H9 (cell line): Measurements from ENCODE around the gene RITA1. TPM values are rescaled to one million over a fixed set of nuclear protein-coding genes. Genes with fewer than 3 reads are reported as not detected.

Source experiments
- DNase-seq: peaks from one replicate; pipeline ENCODE4 v3.0.0-alpha.2; 2017
- H2AFZ ChIP-seq: one replicate; pipeline ENCODE4 v1.6.1; 2013; ENCODE audit warnings: mild to moderate bottlenecking, low read length, control low read depth, moderate library complexity
- H2AK5ac ChIP-seq: 2 replicates; pipeline ENCODE4 v1.6.1; 2013; ENCODE audit warnings: low read length, control low read depth, mixed read lengths; ENCODE audit not compliant: insufficient read length
- H2BK120ac ChIP-seq: one replicate; pipeline ENCODE4 v1.6.1; 2013; ENCODE audit warnings: low read depth, mild to moderate bottlenecking, low read length, control low read depth, inconsistent platforms; ENCODE audit not compliant: poor library complexity, severe bottlenecking
- H2BK12ac ChIP-seq: 2 replicates; pipeline ENCODE4 v1.6.1; 2013; ENCODE audit warnings: low read length, control low read depth, mixed read lengths, low read depth; ENCODE audit not compliant: insufficient read length
- H2BK15ac ChIP-seq: 2 replicates; pipeline ENCODE4 v1.6.1; 2013; ENCODE audit warnings: low read depth, low read length, control low read depth
- H2BK20ac ChIP-seq: one replicate; pipeline ENCODE4 v1.6.1; 2013; ENCODE audit warnings: low read depth, mild to moderate bottlenecking, low read length, control low read depth, inconsistent platforms; ENCODE audit not compliant: poor library complexity, severe bottlenecking
- H2BK5ac ChIP-seq: 2 replicates; pipeline ENCODE4 v1.6.1; 2013; ENCODE audit warnings: low read length, control low read depth, mixed read lengths; ENCODE audit not compliant: insufficient read length
- H3K14ac ChIP-seq: 2 replicates; pipeline ENCODE4 v1.6.1; 2013; ENCODE audit warnings: low read length, control low read depth; ENCODE audit not compliant: insufficient read depth
- H3K18ac ChIP-seq: 2 replicates; pipeline ENCODE4 v1.6.1; 2013; ENCODE audit warnings: low read depth, mild to moderate bottlenecking, mixed read lengths, low read length, control low read depth; ENCODE audit not compliant: insufficient read length
- H3K23ac ChIP-seq: 2 replicates; pipeline ENCODE4 v1.6.1; 2013; ENCODE audit warnings: low read length, control low read depth, mixed read lengths, low read depth; ENCODE audit not compliant: insufficient read length
- H3K23me2 ChIP-seq: 2 replicates; pipeline ENCODE4 v1.6.1; 2013; ENCODE audit warnings: low read depth, mild to moderate bottlenecking, mixed read lengths, low read length, control low read depth; ENCODE audit not compliant: insufficient read length, poor library complexity, severe bottlenecking
- H3K27ac ChIP-seq: 2 replicates; pipeline ENCODE4 v1.5.1; 2013; ENCODE audit warnings: low read length, control low read depth, mixed read lengths, low read depth; ENCODE audit not compliant: insufficient read length
- H3K27me3 ChIP-seq: 2 replicates; pipeline ENCODE4 v1.6.1; 2013; ENCODE audit warnings: low read length, control low read depth, inconsistent platforms; ENCODE audit not compliant: insufficient read depth
- H3K4ac ChIP-seq: 2 replicates; pipeline ENCODE4 v1.6.1; 2013; ENCODE audit warnings: low read depth, mild to moderate bottlenecking, control low read depth, inconsistent platforms, low read length, moderate library complexity
- H3K4me1 ChIP-seq: 2 replicates; pipeline ENCODE4 v1.6.1; 2013; ENCODE audit warnings: low read length, control low read depth, inconsistent platforms; ENCODE audit not compliant: insufficient read depth
- H3K4me2 ChIP-seq: 2 replicates; pipeline ENCODE4 v1.6.1; 2013; ENCODE audit warnings: low read length, control low read depth, mixed read lengths; ENCODE audit not compliant: insufficient read length, insufficient read depth
- H3K56ac ChIP-seq: 2 replicates; pipeline ENCODE4 v1.6.1; 2013; ENCODE audit warnings: low read depth, mild to moderate bottlenecking, mixed read lengths, low read length, control low read depth; ENCODE audit not compliant: insufficient read length
- H3K79me1 ChIP-seq: 2 replicates; pipeline ENCODE4 v1.6.1; 2013; ENCODE audit warnings: low read depth, mild to moderate bottlenecking, moderate library complexity, low read length, control low read depth, inconsistent platforms; ENCODE audit not compliant: insufficient read depth, poor library complexity, severe bottlenecking
- H3K79me2 ChIP-seq: 2 replicates; pipeline ENCODE4 v1.6.1; 2013; ENCODE audit warnings: low read length, control low read depth, inconsistent platforms; ENCODE audit not compliant: insufficient read depth
- H3K9ac ChIP-seq: 2 replicates; pipeline ENCODE4 v1.6.1; 2013; ENCODE audit warnings: low read length, control low read depth, mixed read lengths; ENCODE audit not compliant: insufficient read length; ENCODE audit errors: extremely low read depth
- H3K9me3 ChIP-seq: one replicate; pipeline ENCODE4 v1.6.1; 2013; ENCODE audit warnings: low read depth, low read length, inconsistent platforms; ENCODE audit not compliant: control insufficient read depth
- H3T11ph ChIP-seq: one replicate; pipeline ENCODE4 v1.6.1; 2013; ENCODE audit warnings: mild to moderate bottlenecking, low read length, control low read depth, inconsistent platforms
- H4K20me1 ChIP-seq: one replicate; pipeline ENCODE4 v1.6.1; 2013; ENCODE audit not compliant: control insufficient read depth, insufficient read length, insufficient read depth
- H4K5ac ChIP-seq: 2 replicates; pipeline ENCODE4 v1.6.1; 2013; ENCODE audit warnings: low read depth, mild to moderate bottlenecking, mixed read lengths, low read length, control low read depth; ENCODE audit not compliant: insufficient read length
- H4K8ac ChIP-seq: replicated peaks from 2 replicates; pipeline ENCODE4 v1.6.1; 2013; ENCODE audit warnings: low read length, control low read depth, mixed read lengths, low read depth; ENCODE audit not compliant: insufficient read length
- H4K91ac ChIP-seq: 2 replicates; pipeline ENCODE4 v1.6.1; 2013; ENCODE audit warnings: low read depth, mild to moderate bottlenecking, moderate library complexity, mixed read lengths, low read length, control low read depth; ENCODE audit not compliant: insufficient read length
- H3K27ac Mint-ChIP-seq, 3 experiments: 2 replicates in 2 of 3; 3 replicates in 1 of 3; pipeline ENCODE4 v1.8.0; 2020 to 2021; ENCODE audit warnings: mixed read lengths in 3 of 3, mild to moderate bottlenecking in 1 of 3, moderate library complexity in 1 of 3
- H3K27me3 Mint-ChIP-seq: 2 replicates; pipeline ENCODE4 v1.8.0; 2021; ENCODE audit warnings: low read depth, mild to moderate bottlenecking, moderate library complexity, mixed read lengths
- H3K36me3 Mint-ChIP-seq, 3 experiments: 2 replicates in 2 of 3; 3 replicates in 1 of 3; pipeline ENCODE4 v1.8.0; 2020 to 2021; ENCODE audit warnings: low read depth in 3 of 3, mixed read lengths in 3 of 3; ENCODE audit not compliant: insufficient read depth in 1 of 3
- H3K4me1 Mint-ChIP-seq, 2 experiments: 2 replicates each; pipeline ENCODE4 v1.8.0; 2020; ENCODE audit warnings: mixed read lengths in 2 of 2
- H3K4me3 Mint-ChIP-seq, 2 experiments: 2 replicates in 1 of 2; 3 replicates in 1 of 2; pipeline ENCODE4 v1.8.0; 2020 to 2021; ENCODE audit warnings: mild to moderate bottlenecking in 2 of 2, mixed read lengths in 2 of 2, moderate library complexity in 1 of 2
- H3K9me3 Mint-ChIP-seq, 2 experiments: 2 replicates in 1 of 2; 3 replicates in 1 of 2; pipeline ENCODE4 v1.8.0; 2020; ENCODE audit warnings: mild to moderate bottlenecking in 2 of 2, mixed read lengths in 2 of 2, moderate library complexity in 1 of 2
- CTCF ChIP-seq: fragments of 200-600 bp; sonication (generic); conservative IDR thresholded peaks from 3 replicates; pipeline ENCODE4 v1.8.0; 2021; ENCODE audit warnings: antibody characterized with exemption, mild to moderate bottlenecking
- WGBS: extraction: QIAGEN DNeasy Blood & Tissue Kit; methylation state at CpG from one replicate; pipeline ENCODE4 v1.1.7; 2013; ENCODE audit warnings: missing lambda C conversion rate, low lambda C conversion rate, mixed read lengths; ENCODE audit not compliant: insufficient read length; ENCODE audit errors: extremely low coverage; 5-methylcytosine and 5-hydroxymethylcytosine counted together
- total RNA-seq: library from RNA; stranded (reverse); gene quantifications from 2 replicates; pipeline ENCODE4 v1.2.1, GENCODE V29; 2021

The RITA1 gene
- total RNA-seq, 1 experiment from 2014 or later: 26.1 TPM

GRCh38 chr12:113173081-113173698, 12.3 kb upstream of the RITA1 start:
- Histone ChIP-seq H3K27ac (no peak overlapping the region), H3K79me1 (no peaks in the 10 kb centered on the region), H3K9ac (no peak overlapping the region), H3K56ac (no peak overlapping the region), H2BK12ac (no peak overlapping the region), H3K9me3 (no peaks in the 10 kb centered on the region), H3T11ph (no peak overlapping the region), H2BK5ac (no peak overlapping the region), H3K4ac (no peak overlapping the region), H4K8ac (no peak overlapping the region), H2BK120ac (no peak overlapping the region), H3K23me2 (no peaks in the 10 kb centered on the region), H3K79me2 (no peaks in the 10 kb centered on the region), H2BK15ac (no peak overlapping the region), H3K4me1 (no peaks in the 10 kb centered on the region), H2AFZ (no peak overlapping the region), H4K5ac (no peak overlapping the region), H3K14ac (no peak overlapping the region), H3K23ac (no peak overlapping the region), H3K27me3 (no peaks in the 10 kb centered on the region), H3K18ac (no peak overlapping the region), H2AK5ac (no peak overlapping the region), H3K4me2 (no peak overlapping the region), H4K91ac (no peak overlapping the region), H2BK20ac (no peak overlapping the region), H4K20me1 (no peaks in the 10 kb centered on the region)
- no peak for TF ChIP-seq CTCF
- Mint-ChIP-seq H3K27me3 (no peaks in the 10 kb centered on the region), H3K4me3 (no peak overlapping the region), H3K27ac (no peak overlapping the region), H3K4me1 (no peaks in the 10 kb centered on the region), H3K36me3 (peaks cover 64 to 91% (median 87%) of the 10 kb centered on the region in 3 experiments; a peak in 6 of 7 replicates), H3K9me3 (no peaks in the 10 kb centered on the region)
- no peak for DNase-seq
- no CpG with 5 or more reads among the region's 7 CpGs for WGBS
